ENCODE data around the gene CALHM6. TPM values are rescaled to one million over a fixed set of nuclear protein-coding genes. Genes with fewer than 3 reads are reported as not detected.

CALHM6 gene
- total and polyA plus RNA-seq, 2 of the 8 experiments (the other 6 are each of a cell fraction or from before 2014, with no cell fraction given): 0.93 to 1.8 TPM

GRCh38 chr6:116433206-116433712 is 27.9 kb upstream of the CALHM6 start (continued):
- TF ChIP-seq FOSL1 (IDR thresholded peaks at IDR 0.05; ENCODE audit: insufficient read depth, low read depth, low read length) (no peak), CTCF (IDR thresholded peaks at IDR 0.05; ENCODE audit: control extremely low read depth in 1 of 3, insufficient read depth in 1 of 3, low read depth in 1 of 3, low read length in 3 of 3) (no peak)

Data from H1 (cell line).